Measurements from ENCODE around the gene GIGYF1. TPM values are rescaled to one million over a fixed set of nuclear protein-coding genes. Genes with fewer than 3 reads are reported as not detected.
"Not testable (repeated sequence)": the region's sequence is repeated elsewhere in the genome, so short reads cannot be mapped to it uniquely, and the experiment has no call there.

GIGYF1 gene
- polyA plus RNA-seq, 1 donor from 2014 or later = 28.3 TPM

DNA sequence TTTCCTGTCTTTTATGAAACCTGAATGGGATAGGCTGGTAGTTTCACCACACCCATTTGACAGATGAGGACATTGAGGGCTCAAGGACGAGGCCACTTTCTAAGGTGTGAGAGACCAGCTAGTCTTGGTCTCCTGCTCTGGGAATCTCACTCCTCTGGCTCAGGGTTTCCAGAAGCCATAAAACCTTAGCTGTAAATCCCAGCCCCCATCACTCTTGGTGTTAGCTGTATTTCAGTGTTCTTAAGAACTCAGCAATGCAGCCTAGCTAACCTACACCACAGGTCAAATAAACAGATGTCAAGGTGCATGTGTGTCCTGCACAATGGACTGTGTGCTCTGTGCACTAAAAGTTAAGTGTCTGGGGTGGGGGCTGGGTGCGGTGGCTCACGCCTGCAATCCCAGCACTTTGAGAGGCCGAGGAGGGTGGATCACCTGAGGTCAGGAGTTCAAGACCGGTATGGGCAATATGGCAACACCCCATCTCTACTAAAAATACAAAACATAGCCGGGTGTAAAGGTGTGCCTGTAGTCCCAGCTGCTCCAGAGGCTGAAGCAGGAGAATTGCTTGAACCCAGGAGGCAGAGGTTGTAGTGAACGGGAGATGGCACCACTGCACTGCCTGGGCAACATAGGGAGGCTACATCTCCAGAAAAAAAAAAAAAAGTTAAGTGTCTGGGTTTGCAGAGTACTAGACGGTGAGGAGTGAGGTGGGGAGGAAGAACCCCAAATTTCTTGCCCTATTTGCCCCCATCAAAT, 25.7 kb upstream of the GIGYF1 start:
- no peak overlapping the region for H3K4me3 ChIP-seq (ENCODE audit: low read length)
- no peak overlapping the region for H3K27ac ChIP-seq (ENCODE audit: low read length)
- H3K4me2 ChIP-seq (ENCODE audit: low read length) = no peak overlapping the region
- H3K36me3 ChIP-seq (ENCODE audit: insufficient read depth, low read length) = no peaks in the 10 kb centered on the region
- no peaks in the 10 kb centered on the region for H3K9me2 ChIP-seq (ENCODE audit: insufficient read depth, low read length)
- no peak overlapping the region for H2AFZ ChIP-seq (ENCODE audit: low read depth, low read length)
- H3K79me2 ChIP-seq (replicated peaks; ENCODE audit: insufficient read depth, low read length) = no peaks in the 10 kb centered on the region
- H3K9me3 ChIP-seq (ENCODE audit: low read length) = no peaks in the 10 kb centered on the region
- no peaks in the 10 kb centered on the region for H4K20me1 ChIP-seq (ENCODE audit: insufficient read depth)
- H3K9ac ChIP-seq (ENCODE audit: low read length) = no peak overlapping the region
- no peak for TF ChIP-seq POLR2AphosphoS5 (IDR thresholded peaks at IDR 0.05)
- no peak for TF ChIP-seq SMC3 (conservative IDR thresholded peaks at IDR 0.05; ENCODE audit: poor library complexity)
- TF ChIP-seq RAD21 (conservative IDR thresholded peaks at IDR 0.05) = no peak
- TF ChIP-seq, protein P1, sequence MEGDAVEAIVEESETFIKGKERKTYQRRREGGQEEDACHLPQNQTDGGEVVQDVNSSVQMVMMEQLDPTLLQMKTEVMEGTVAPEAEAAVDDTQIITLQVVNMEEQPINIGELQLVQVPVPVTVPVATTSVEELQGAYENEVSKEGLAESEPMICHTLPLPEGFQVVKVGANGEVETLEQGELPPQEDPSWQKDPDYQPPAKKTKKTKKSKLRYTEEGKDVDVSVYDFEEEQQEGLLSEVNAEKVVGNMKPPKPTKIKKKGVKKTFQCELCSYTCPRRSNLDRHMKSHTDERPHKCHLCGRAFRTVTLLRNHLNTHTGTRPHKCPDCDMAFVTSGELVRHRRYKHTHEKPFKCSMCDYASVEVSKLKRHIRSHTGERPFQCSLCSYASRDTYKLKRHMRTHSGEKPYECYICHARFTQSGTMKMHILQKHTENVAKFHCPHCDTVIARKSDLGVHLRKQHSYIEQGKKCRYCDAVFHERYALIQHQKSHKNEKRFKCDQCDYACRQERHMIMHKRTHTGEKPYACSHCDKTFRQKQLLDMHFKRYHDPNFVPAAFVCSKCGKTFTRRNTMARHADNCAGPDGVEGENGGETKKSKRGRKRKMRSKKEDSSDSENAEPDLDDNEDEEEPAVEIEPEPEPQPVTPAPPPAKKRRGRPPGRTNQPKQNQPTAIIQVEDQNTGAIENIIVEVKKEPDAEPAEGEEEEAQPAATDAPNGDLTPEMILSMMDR (IDR thresholded peaks at IDR 0.05; ENCODE audit: poor library complexity, severe bottlenecking) = no peak
- TF ChIP-seq EP300 (conservative IDR thresholded peaks at IDR 0.05; ENCODE audit: poor library complexity, severe bottlenecking) = no peak
- TF ChIP-seq, protein P2, sequence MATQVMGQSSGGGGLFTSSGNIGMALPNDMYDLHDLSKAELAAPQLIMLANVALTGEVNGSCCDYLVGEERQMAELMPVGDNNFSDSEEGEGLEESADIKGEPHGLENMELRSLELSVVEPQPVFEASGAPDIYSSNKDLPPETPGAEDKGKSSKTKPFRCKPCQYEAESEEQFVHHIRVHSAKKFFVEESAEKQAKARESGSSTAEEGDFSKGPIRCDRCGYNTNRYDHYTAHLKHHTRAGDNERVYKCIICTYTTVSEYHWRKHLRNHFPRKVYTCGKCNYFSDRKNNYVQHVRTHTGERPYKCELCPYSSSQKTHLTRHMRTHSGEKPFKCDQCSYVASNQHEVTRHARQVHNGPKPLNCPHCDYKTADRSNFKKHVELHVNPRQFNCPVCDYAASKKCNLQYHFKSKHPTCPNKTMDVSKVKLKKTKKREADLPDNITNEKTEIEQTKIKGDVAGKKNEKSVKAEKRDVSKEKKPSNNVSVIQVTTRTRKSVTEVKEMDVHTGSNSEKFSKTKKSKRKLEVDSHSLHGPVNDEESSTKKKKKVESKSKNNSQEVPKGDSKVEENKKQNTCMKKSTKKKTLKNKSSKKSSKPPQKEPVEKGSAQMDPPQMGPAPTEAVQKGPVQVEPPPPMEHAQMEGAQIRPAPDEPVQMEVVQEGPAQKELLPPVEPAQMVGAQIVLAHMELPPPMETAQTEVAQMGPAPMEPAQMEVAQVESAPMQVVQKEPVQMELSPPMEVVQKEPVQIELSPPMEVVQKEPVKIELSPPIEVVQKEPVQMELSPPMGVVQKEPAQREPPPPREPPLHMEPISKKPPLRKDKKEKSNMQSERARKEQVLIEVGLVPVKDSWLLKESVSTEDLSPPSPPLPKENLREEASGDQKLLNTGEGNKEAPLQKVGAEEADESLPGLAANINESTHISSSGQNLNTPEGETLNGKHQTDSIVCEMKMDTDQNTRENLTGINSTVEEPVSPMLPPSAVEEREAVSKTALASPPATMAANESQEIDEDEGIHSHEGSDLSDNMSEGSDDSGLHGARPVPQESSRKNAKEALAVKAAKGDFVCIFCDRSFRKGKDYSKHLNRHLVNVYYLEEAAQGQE (IDR thresholded peaks at IDR 0.05; ENCODE audit: borderline replicate concordance) = no peak
- TF ChIP-seq MXI1 (conservative IDR thresholded peaks at IDR 0.05; ENCODE audit: poor library complexity, severe bottlenecking) = no peak
- no peak for TF ChIP-seq TAF1 (IDR thresholded peaks at IDR 0.05; ENCODE audit: low read depth)
- TF ChIP-seq EZH2 (IDR thresholded peaks at IDR 0.05; ENCODE audit: borderline replicate concordance, insufficient read depth, low read length, poor library complexity, severe bottlenecking) = no peak
- H3K27me3 ChIP-seq (ENCODE audit: insufficient read depth, low read depth, low read length) = peaks cover 34% of the 10 kb centered on the region
- no peaks in the 10 kb centered on the region for H3F3A ChIP-seq (ENCODE audit: insufficient read depth, low read length, poor library complexity, severe bottlenecking)

DNA sequence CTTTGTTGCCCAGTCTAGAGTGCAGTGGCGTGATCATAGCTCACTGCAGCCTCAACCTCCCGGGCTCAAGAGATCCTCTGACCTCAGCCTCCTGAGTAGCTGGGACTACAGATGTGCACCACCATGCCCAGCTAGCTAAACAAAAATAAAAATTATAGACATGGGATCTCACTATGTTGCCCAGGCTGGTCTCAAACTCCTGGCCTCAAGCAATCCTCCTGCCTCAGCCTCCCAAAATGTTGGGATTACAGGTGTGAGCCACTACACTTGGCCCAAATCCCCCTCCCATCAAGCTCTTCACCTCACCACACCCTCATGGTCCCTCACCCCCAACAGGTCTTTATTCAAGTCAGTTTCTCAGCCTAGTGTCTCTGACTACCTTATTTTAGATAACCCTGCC, 23.0 kb upstream of the GIGYF1 start:
- not testable (repeated sequence) for H3K4me2 ChIP-seq (ENCODE audit: low read length); H3K36me3 ChIP-seq (ENCODE audit: insufficient read depth, low read length); H3K27ac ChIP-seq (ENCODE audit: low read length); H3K9me3 ChIP-seq (ENCODE audit: low read length); H3F3A ChIP-seq (ENCODE audit: insufficient read depth, low read length, poor library complexity, severe bottlenecking); H4K20me1 ChIP-seq (ENCODE audit: insufficient read depth); H3K9ac ChIP-seq (ENCODE audit: low read length); H3K9me2 ChIP-seq (ENCODE audit: insufficient read depth, low read length); H2AFZ ChIP-seq (ENCODE audit: low read depth, low read length); H3K4me3 ChIP-seq (ENCODE audit: low read length); H3K79me2 ChIP-seq (replicated peaks; ENCODE audit: insufficient read depth, low read length)
- peaks cover 32% of the 10 kb centered on the region for H3K27me3 ChIP-seq (ENCODE audit: insufficient read depth, low read depth, low read length)
